ENCODE measurements around the gene ATP5F1E. TPM values are rescaled to one million over a fixed set of nuclear protein-coding genes. Genes with fewer than 3 reads are reported as not detected.
"Not testable (repeated sequence)": the region's sequence is repeated elsewhere in the genome, so short reads cannot be mapped to it uniquely, and the experiment has no call there.

ATP5F1E gene
- total RNA-seq, 1 donor from 2014 or later = 81.8 TPM

DNA sequence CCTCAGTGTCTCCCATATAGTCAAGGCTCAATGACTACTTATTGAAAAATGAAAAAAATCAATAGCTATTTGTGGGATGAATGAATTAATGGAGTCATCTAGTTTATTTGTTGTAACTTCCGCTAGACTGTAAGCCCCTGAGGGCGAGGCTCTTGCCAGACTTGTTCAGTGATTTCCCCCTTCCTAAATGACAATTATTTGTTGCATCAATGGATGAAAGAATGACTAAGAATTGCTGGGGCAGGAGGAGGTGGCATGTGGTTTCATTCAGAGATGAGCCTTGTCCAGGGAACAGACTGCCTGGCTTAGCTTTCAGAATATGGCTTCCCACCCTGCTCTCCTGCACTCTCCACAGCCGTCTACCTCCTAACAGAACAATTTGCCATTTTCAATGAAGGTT, 11.6 kb upstream of the ATP5F1E start:
- Mint-ChIP-seq H3K27ac (peak overlapping the region; percentile 82), H3K36me3 (peaks cover 7% of the 10 kb centered on the region), H3K27me3 (peaks cover 4% of the 10 kb centered on the region), H3K4me1 (ENCODE audit: unreplicated experiment) (peaks cover 31% of the 10 kb centered on the region), H3K9me3 (peaks cover 3% of the 10 kb centered on the region), H3K4me3 (peak overlapping the region; percentile 81)
- no peak for DNase-seq (ENCODE audit: extremely low spot score, unreplicated experiment)
- TF ChIP-seq, protein P1, sequence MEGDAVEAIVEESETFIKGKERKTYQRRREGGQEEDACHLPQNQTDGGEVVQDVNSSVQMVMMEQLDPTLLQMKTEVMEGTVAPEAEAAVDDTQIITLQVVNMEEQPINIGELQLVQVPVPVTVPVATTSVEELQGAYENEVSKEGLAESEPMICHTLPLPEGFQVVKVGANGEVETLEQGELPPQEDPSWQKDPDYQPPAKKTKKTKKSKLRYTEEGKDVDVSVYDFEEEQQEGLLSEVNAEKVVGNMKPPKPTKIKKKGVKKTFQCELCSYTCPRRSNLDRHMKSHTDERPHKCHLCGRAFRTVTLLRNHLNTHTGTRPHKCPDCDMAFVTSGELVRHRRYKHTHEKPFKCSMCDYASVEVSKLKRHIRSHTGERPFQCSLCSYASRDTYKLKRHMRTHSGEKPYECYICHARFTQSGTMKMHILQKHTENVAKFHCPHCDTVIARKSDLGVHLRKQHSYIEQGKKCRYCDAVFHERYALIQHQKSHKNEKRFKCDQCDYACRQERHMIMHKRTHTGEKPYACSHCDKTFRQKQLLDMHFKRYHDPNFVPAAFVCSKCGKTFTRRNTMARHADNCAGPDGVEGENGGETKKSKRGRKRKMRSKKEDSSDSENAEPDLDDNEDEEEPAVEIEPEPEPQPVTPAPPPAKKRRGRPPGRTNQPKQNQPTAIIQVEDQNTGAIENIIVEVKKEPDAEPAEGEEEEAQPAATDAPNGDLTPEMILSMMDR (conservative IDR thresholded peaks at IDR 0.05) = no peak

DNA sequence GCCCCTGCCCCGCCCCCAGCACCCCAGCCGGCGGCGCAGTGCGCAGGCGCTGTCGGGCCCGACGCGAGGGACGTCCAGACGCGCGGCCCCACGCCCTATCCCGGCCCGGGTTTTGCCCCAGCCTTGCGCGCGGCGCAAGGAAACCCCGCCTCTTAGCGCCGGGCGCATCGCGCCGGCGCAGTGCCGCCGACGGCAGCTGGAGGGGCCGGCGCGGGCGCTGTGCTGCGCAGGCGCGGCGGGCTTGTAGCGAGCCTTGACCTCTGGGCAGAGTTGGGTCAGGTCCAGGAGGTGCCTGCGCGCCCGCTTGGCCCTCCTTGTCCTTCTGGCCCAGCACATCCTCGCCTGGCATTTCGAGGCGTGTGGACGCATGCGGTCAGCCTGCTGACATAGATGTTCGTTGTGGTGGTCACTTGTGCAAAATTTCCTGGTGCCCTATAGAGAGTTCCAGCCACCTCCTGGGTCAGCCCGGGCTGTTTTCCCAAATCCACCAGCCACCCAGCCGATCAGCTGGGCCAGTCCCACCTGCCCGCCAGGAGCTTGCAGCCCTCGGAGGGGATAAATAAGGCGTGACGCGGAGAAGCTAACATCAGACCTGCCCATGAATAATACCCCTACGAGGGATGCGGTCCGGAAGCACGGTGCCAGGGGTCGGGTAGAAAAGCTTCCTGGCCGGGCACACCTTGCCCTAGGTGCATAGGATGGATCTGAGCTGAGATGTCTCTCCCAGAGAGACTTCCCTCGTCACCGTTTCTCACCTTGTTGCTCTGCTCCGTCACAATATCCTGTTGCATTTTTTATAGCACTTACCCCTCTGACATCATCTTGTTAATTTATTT, 10.9 kb upstream of the ATP5F1E start:
- peak overlapping the region; percentile 82 for H3K27ac Mint-ChIP-seq
- H3K9me3 Mint-ChIP-seq = peaks cover 3% of the 10 kb centered on the region
- peaks cover 25% of the 10 kb centered on the region for H3K4me1 Mint-ChIP-seq (ENCODE audit: unreplicated experiment)
- peak overlapping the region; percentile 89 for H3K4me3 Mint-ChIP-seq
- H3K36me3 Mint-ChIP-seq = peaks cover 7% of the 10 kb centered on the region
- H3K27me3 Mint-ChIP-seq = peaks cover 3% of the 10 kb centered on the region
- peak; percentile 95 for DNase-seq (ENCODE audit: extremely low spot score, unreplicated experiment)
- TF ChIP-seq, protein P1 (conservative IDR thresholded peaks at IDR 0.05) = no peak

DNA sequence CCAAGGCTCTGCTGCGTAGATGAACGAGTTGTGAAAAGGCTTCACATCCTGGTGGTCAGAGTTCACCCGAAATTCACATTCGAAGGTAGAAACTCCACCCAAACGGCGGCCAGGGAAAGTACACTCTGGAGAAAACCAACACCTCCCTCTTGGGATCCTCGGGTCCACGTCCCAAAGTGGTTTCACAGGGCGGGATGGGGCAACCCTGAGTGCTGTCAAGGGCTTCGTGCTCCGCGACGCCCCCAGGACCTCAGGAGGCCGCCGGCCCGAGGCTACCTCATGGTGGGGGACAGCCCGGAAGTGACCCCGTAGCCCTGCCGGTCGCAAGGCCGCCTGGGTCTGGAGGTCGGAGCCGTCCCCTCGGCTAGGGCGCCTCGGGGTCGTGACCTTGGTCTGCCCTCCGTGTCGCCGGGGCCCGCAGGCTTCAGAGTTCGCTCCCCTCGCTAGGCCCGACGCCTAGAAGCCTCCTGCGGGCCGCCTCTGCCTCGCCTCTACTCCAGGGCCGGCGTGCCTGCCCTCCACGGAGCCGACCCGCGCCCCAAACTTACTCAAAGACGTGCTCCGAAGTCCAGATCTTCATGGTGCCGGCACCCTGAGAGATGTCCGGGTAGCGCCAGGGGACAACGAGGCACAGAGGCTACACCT, 10.1 kb upstream of the ATP5F1E start, which contains the start of gene PRELID3B:
TSS of gene PRELID3B (minus strand) at position 636 of the 645 bp plus-strand sequence. CDS start at position 580, 56 bp downstream.
- Mint-ChIP-seq H3K27ac (peak within 1 kb of the TSS; percentile 82), H3K36me3 (peaks cover 8% of the 10 kb centered on the region), H3K4me1 (ENCODE audit: unreplicated experiment) (peaks cover 21% of the 10 kb centered on the region), H3K4me3 (peak within 1 kb of the TSS; percentile 89), H3K27me3 (no peaks in the 10 kb centered on the region), H3K9me3 (no peaks in the 10 kb centered on the region)
- DNase-seq (ENCODE audit: extremely low spot score, unreplicated experiment) = no peak
- TF ChIP-seq, protein P1 (conservative IDR thresholded peaks at IDR 0.05) = peak; percentile 19

DNA sequence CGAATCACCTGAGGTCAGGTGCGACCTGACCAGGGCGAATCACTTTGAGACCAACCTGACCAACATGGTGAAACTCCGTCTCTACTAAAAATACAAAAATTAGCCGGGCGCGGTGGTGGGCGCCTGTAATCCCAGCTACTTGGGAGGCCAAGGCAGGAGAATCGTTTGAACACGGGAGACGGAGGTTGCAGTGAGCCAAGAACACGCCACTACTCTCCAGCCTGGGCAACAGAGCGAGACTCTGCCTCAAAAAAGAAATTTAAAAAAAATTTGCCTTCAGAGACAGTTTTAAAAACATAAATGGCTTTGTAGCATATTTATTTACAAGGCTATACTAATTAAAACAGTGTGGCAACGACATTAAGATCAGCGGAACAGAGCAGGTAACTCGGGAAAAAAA, 9.4 kb upstream of the ATP5F1E start:
- Mint-ChIP-seq H3K36me3 (peaks cover 14% of the 10 kb centered on the region), H3K4me1 (ENCODE audit: unreplicated experiment) (peaks cover 21% of the 10 kb centered on the region), H3K27ac (peak overlapping the region; percentile 76), H3K4me3 (peak overlapping the region; percentile 82)
- not testable (repeated sequence) for H3K9me3 Mint-ChIP-seq; H3K27me3 Mint-ChIP-seq; DNase-seq (ENCODE audit: extremely low spot score, unreplicated experiment)

DNA sequence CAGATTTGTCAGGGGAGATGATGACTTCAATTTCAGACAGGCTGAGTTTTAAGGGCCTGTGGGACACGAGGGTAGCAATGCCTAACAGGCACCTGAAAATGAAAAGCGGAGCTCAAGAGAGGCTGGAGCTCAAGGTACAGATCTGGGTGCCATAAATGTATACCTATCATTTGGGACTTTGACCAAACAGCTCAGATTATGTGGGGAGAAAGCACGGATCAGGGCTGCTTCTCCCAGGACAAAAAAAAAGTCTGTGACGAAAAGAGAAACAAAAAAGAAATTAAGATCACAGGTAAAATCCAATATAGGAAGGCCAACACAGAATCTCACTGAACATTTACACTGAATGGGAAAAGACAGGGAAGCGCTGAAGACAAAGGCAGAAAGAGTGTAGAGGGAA, 8.5 kb upstream of the ATP5F1E start:
- peak overlapping the region; percentile 82 for H3K4me3 Mint-ChIP-seq
- peaks cover 18% of the 10 kb centered on the region for H3K36me3 Mint-ChIP-seq
- H3K27ac Mint-ChIP-seq = peak overlapping the region; percentile 76

More for the DNA sequence above, 8.5 kb upstream of the ATP5F1E start:
- H3K27me3 Mint-ChIP-seq = no peaks in the 10 kb centered on the region
- TF ChIP-seq, protein P1 (conservative IDR thresholded peaks at IDR 0.05) = no peak
- H3K9me3 Mint-ChIP-seq = no peaks in the 10 kb centered on the region
- no peak for DNase-seq (ENCODE audit: extremely low spot score, unreplicated experiment)
- H3K4me1 Mint-ChIP-seq (ENCODE audit: unreplicated experiment) = peaks cover 21% of the 10 kb centered on the region

Measured in type B pancreatic cell (in vitro differentiated cells).